HEK293 (cell line): ENCODE measurements around the gene FBL.
"Not testable (repeated sequence)": the region's sequence is repeated elsewhere in the genome, so short reads cannot be mapped to it uniquely, and the experiment has no call there.

Experiments used
- YY2 ChIP-seq: fragments of 450-650 bp; formaldehyde crosslinking; IDR thresholded peaks from 2 replicates; pipeline ENCODE4 v1.5.1; 2016; ENCODE audit warnings: missing biosample characterization, missing genetic modification characterization
- ZNF133 ChIP-seq: fragments of 450-650 bp; formaldehyde crosslinking; IDR thresholded peaks from 2 replicates; pipeline ENCODE4 v1.5.1; 2016; ENCODE audit warnings: missing biosample characterization, missing genetic modification characterization
- ZNF274 ChIP-seq, 2 experiments: fragments of 200-500 bp in 1 of 2; fragments of 450-650 bp in 1 of 2; sonication (Bioruptor generic) in 1 of 2; formaldehyde crosslinking in 1 of 2; IDR thresholded peaks; 2 replicates each; pipeline versions ENCODE4 v1.5.1 to v1.6.1; 2014 to 2016; ENCODE audit warnings: borderline replicate concordance in 1 of 2, inconsistent platforms in 1 of 2, low read length in 1 of 2, missing biosample characterization in 1 of 2, missing genetic modification characterization in 1 of 2
- ZNF404 ChIP-seq: fragments of 450-650 bp; formaldehyde crosslinking; IDR thresholded peaks from 2 replicates; pipeline ENCODE4 v1.5.1; 2017; ENCODE audit warnings: missing biosample characterization, missing genetic modification characterization
- ZNF473 ChIP-seq: fragments of 450-650 bp; formaldehyde crosslinking; IDR thresholded peaks from 2 replicates; pipeline ENCODE4 v1.5.1; 2017; ENCODE audit warnings: missing biosample characterization, missing genetic modification characterization
- ZNF704 ChIP-seq: fragments of 450-650 bp; formaldehyde crosslinking; IDR thresholded peaks from 2 replicates; pipeline ENCODE4 v1.5.1; 2016; ENCODE audit warnings: missing biosample characterization, missing genetic modification characterization

GRCh38 chr19:39885821-39886554 lies 39.8 kb upstream of the FBL start:
- not testable (repeated sequence) for TF ChIP-seq YY2; ZNF704; ZNF274 (IDR thresholded peaks at IDR 0.05; ENCODE audit: low read length); ZNF274 (tag by site-specific recombination; IDR thresholded peaks at IDR 0.05; ENCODE audit: borderline replicate concordance); ZNF473 (tag by site-specific recombination); ZNF404 (tag by site-specific recombination); ZNF133
